Mesothelial cell of epicardium (in vitro differentiated cells): ENCODE data around the gene AVPR1B. TPM values are rescaled to one million over a fixed set of nuclear protein-coding genes. Genes with fewer than 3 reads are reported as not detected.
A peak's percentile ranks its signal among the peaks of the same experiment; 100 is the strongest.

Source experiments
- DNase-seq, 2 experiments: peaks; one replicate each; pipeline ENCODE4 v3.0.0; 2021; ENCODE audit warnings: low spot score in 2 of 2; ENCODE audit not compliant: unreplicated experiment in 2 of 2
- H3K27ac Mint-ChIP-seq: 2 replicates; pipeline ENCODE4 v1.8.0; 2021; ENCODE audit warnings: mixed read lengths
- H3K27me3 Mint-ChIP-seq: 2 replicates; pipeline ENCODE4 v1.8.0; 2021; ENCODE audit warnings: low read depth, mixed read lengths
- H3K36me3 Mint-ChIP-seq: 2 replicates; pipeline ENCODE4 v1.8.0; 2021; ENCODE audit warnings: mixed read lengths
- H3K4me1 Mint-ChIP-seq: 2 replicates; pipeline ENCODE4 v1.8.0; 2021; ENCODE audit warnings: mixed read lengths
- H3K4me3 Mint-ChIP-seq: 2 replicates; pipeline ENCODE4 v1.8.0; 2021; ENCODE audit warnings: mild to moderate bottlenecking, moderate library complexity, mixed read lengths
- H3K9me3 Mint-ChIP-seq: 2 replicates; pipeline ENCODE4 v1.8.0; 2021; ENCODE audit warnings: mixed read lengths
- CTCF ChIP-seq: fragments of 200-600 bp; sonication (generic); IDR thresholded peaks from one replicate; pipeline ENCODE4 v1.5.0; 2021; ENCODE audit warnings: antibody characterized with exemption; ENCODE audit not compliant: unreplicated experiment
- total RNA-seq: library from RNA; stranded (reverse); gene quantifications from 3 replicates; pipeline ENCODE4 v1.2.1, GENCODE V29; 2021

Gene AVPR1B
- total RNA-seq, 1 donor from 2014 or later = not detected

GRCh38 chr1:206127336-206127735, 10.1 kb upstream of the AVPR1B start:
- no peak for DNase-seq
- Mint-ChIP-seq H3K4me1 (no peaks in the 10 kb centered on the region), H3K27me3 (peaks cover 23% of the 10 kb centered on the region), H3K27ac (no peak overlapping the region), H3K9me3 (peaks cover 11% of the 10 kb centered on the region), H3K36me3 (no peaks in the 10 kb centered on the region), H3K4me3 (no peak overlapping the region)
- no peak for TF ChIP-seq CTCF

GRCh38 chr1:206125346-206125745, 8.2 kb upstream of the AVPR1B start:
- no peak for DNase-seq
- Mint-ChIP-seq H3K27ac (no peak overlapping the region), H3K36me3 (peaks cover 2% of the 10 kb centered on the region), H3K4me3 (no peak overlapping the region), H3K9me3 (peaks cover 29% of the 10 kb centered on the region), H3K4me1 (no peaks in the 10 kb centered on the region), H3K27me3 (peaks cover 23% of the 10 kb centered on the region)
- no peak for TF ChIP-seq CTCF

- no peak for TF ChIP-seq CTCF
- H3K4me1 Mint-ChIP-seq = peaks cover 3% of the 10 kb centered on the region
- no peak overlapping the region for H3K4me3 Mint-ChIP-seq
- no peak overlapping the region for H3K27ac Mint-ChIP-seq
- peaks cover 34% of the 10 kb centered on the region for H3K27me3 Mint-ChIP-seq
- DNase-seq = no peak
- peaks cover 34% of the 10 kb centered on the region for H3K9me3 Mint-ChIP-seq
- peaks cover 3% of the 10 kb centered on the region for H3K36me3 Mint-ChIP-seq
These were observed 5.5 kb upstream of the AVPR1B start for GRCh38 chr1:206122686-206123085.

- no peak for DNase-seq
- Mint-ChIP-seq H3K27ac (no peak overlapping the region), H3K27me3 (peaks cover 41% of the 10 kb centered on the region), H3K4me3 (no peak overlapping the region), H3K9me3 (peaks cover 34% of the 10 kb centered on the region), H3K4me1 (peaks cover 10% of the 10 kb centered on the region), H3K36me3 (peaks cover 3% of the 10 kb centered on the region)
- no peak for TF ChIP-seq CTCF
These were observed 4.1 kb upstream of the AVPR1B start for GRCh38 chr1:206121269-206121668.

GRCh38 chr1:206120406-206120805, 3.2 kb upstream of the AVPR1B start:
- H3K27me3 Mint-ChIP-seq = peaks cover 50% of the 10 kb centered on the region
- no peak for TF ChIP-seq CTCF
- no peak for DNase-seq
- peaks cover 34% of the 10 kb centered on the region for H3K9me3 Mint-ChIP-seq
- H3K27ac Mint-ChIP-seq = no peak overlapping the region
- peaks cover 10% of the 10 kb centered on the region for H3K4me1 Mint-ChIP-seq
- peaks cover 3% of the 10 kb centered on the region for H3K36me3 Mint-ChIP-seq
- H3K4me3 Mint-ChIP-seq = no peak overlapping the region

- H3K4me1 Mint-ChIP-seq = peaks cover 12% of the 10 kb centered on the region
- DNase-seq = no peak
- H3K4me3 Mint-ChIP-seq = peak overlapping the region; percentile 67
These were observed 376 bp downstream of the AVPR1B start for GRCh38 chr1:206116873-206117150.

More at GRCh38 chr1:206116873-206117150, 376 bp downstream of the AVPR1B start:
- no peak for TF ChIP-seq CTCF
- Mint-ChIP-seq H3K27ac (no peak overlapping the region), H3K27me3 (peaks cover 52% of the 10 kb centered on the region), H3K9me3 (peaks cover 18% of the 10 kb centered on the region), H3K36me3 (peaks cover 3% of the 10 kb centered on the region)
